Measurements from ENCODE around the gene KIAA1549. TPM values are rescaled to one million over a fixed set of nuclear protein-coding genes. Genes with fewer than 3 reads are reported as not detected.
"Not testable (repeated sequence)": the region's sequence is repeated elsewhere in the genome, so short reads cannot be mapped to it uniquely, and the experiment has no call there.

Gene KIAA1549
- total and polyA plus RNA-seq, 3 experiments from 2014 or later = 1.1 to 1.2 TPM; not detected in 1

GRCh38 chr7:138980563-138981291 lies 462 bp downstream of the KIAA1549 start:
- peaks cover 0 to 4% (median 1%) of the 10 kb centered on the region in 3 donors for H3K36me3 Mint-ChIP-seq
- peak overlapping the region in 4 of 8 donors; percentile 51 to 77 (median 67) for H3K27ac Mint-ChIP-seq

GRCh38 chr7:138979988-138980562 lies 1.1 kb downstream of the KIAA1549 start:
- peaks cover 9 to 18% (median 10%) of the 10 kb centered on the region in 3 donors for H3K4me1 Mint-ChIP-seq
- H3K36me3 Mint-ChIP-seq = peaks cover 0 to 4% (median 1%) of the 10 kb centered on the region in 3 donors
- peak overlapping the region; percentile 78 to 91 (median 89) for H3K4me3 Mint-ChIP-seq
- peaks cover 0 to 2% (median 0%) of the 10 kb centered on the region in 5 donors for H3K9me3 Mint-ChIP-seq
- Histone ChIP-seq H3K36me3 (ENCODE audit: insufficient read depth, low read length) (no peaks in the 10 kb centered on the region), H3K9me3 (ENCODE audit: low read length) (no peaks in the 10 kb centered on the region), H3K27me3 (ENCODE audit: insufficient read depth, low read length, poor library complexity, severe bottlenecking) (peaks cover 26% of the 10 kb centered on the region), H3K4me3 (ENCODE audit: low read length) (peak overlapping the region; percentile 48), H3K4me1 (ENCODE audit: insufficient read depth, low read length) (peaks cover 5% of the 10 kb centered on the region), H3K27ac (ENCODE audit: low read depth, low read length) (no peak overlapping the region)
- H3K27ac Mint-ChIP-seq = peak overlapping the region in 1 of 8 donors; percentile 1
- CTCF ChIA-PET = interaction anchor here (2.6 kb wide), 1 partner anchor 94 kb away, joined by 12 read pairs; no protein-coding TSS in a partner anchor
- DNase-seq = no peak
- H3K27me3 Mint-ChIP-seq = peaks cover 53% of the 10 kb centered on the region in 2 donors
- POLR2A ChIA-PET = interaction anchor here (0.6 kb wide), 1 partner anchor 36 kb away, joined by 3 read pairs; no protein-coding TSS in a partner anchor

More at GRCh38 chr7:138980563-138981291, 462 bp downstream of the KIAA1549 start:
- ChIA-PET POLR2A (no interaction called here), CTCF (interaction anchor here (2.6 kb wide), 1 partner anchor 94 kb away, joined by 12 read pairs; no protein-coding TSS in a partner anchor)
- Histone ChIP-seq H3K4me1 (ENCODE audit: insufficient read depth, low read length) (peaks cover 5% of the 10 kb centered on the region), H3K27ac (ENCODE audit: low read depth, low read length) (no peak overlapping the region), H3K36me3 (ENCODE audit: insufficient read depth, low read length) (no peaks in the 10 kb centered on the region), H3K9me3 (ENCODE audit: low read length) (no peaks in the 10 kb centered on the region), H3K27me3 (ENCODE audit: insufficient read depth, low read length, poor library complexity, severe bottlenecking) (peaks cover 26% of the 10 kb centered on the region), H3K4me3 (ENCODE audit: low read length) (peak overlapping the region; percentile 48)
- Mint-ChIP-seq H3K4me1 (peaks cover 9 to 18% (median 10%) of the 10 kb centered on the region in 3 donors), H3K4me3 (peak overlapping the region; percentile 78 to 91 (median 89)), H3K27me3 (peaks cover 49 to 52% of the 10 kb centered on the region in 2 donors), H3K9me3 (peaks cover 0 to 2% (median 0%) of the 10 kb centered on the region in 5 donors)
- peak in 1 of 5 donors; percentile 5 for DNase-seq

GRCh38 chr7:138979226-138979979 lies 1.8 kb downstream of the KIAA1549 start:
- ChIA-PET POLR2A (interaction anchor here (0.6 kb wide), 1 partner anchor 36 kb away, joined by 3 read pairs; no protein-coding TSS in a partner anchor), CTCF (interaction anchor here (2.6 kb wide), 1 partner anchor 93 kb away, joined by 12 read pairs; no protein-coding TSS in a partner anchor)
- Histone ChIP-seq H3K36me3 (ENCODE audit: insufficient read depth, low read length) (no peaks in the 10 kb centered on the region), H3K4me1 (ENCODE audit: insufficient read depth, low read length) (peaks cover 5% of the 10 kb centered on the region), H3K27ac (ENCODE audit: low read depth, low read length) (no peak overlapping the region), H3K4me3 (ENCODE audit: low read length) (no peak overlapping the region), H3K9me3 (ENCODE audit: low read length) (no peaks in the 10 kb centered on the region), H3K27me3 (ENCODE audit: insufficient read depth, low read length, poor library complexity, severe bottlenecking) (peaks cover 26% of the 10 kb centered on the region)
- Mint-ChIP-seq H3K27me3 (peaks cover 53 to 57% of the 10 kb centered on the region in 2 donors), H3K4me1 (peaks cover 9 to 18% (median 10%) of the 10 kb centered on the region in 3 donors), H3K27ac (no peak overlapping the region), H3K4me3 (peak overlapping the region in 5 of 7 donors; percentile 23 to 78 (median 33)), H3K9me3 (peaks cover 0 to 2% (median 0%) of the 10 kb centered on the region in 5 donors), H3K36me3 (peaks cover 0 to 4% (median 1%) of the 10 kb centered on the region in 3 donors)
- DNase-seq = peak in 1 of 5 donors; percentile 4

GRCh38 chr7:138978541-138979184 lies 2.5 kb downstream of the KIAA1549 start:
- Mint-ChIP-seq H3K27ac (no peak overlapping the region), H3K9me3 (peaks cover 0 to 2% (median 0%) of the 10 kb centered on the region in 5 donors), H3K36me3 (peaks cover 0 to 4% (median 1%) of the 10 kb centered on the region in 3 donors), H3K4me1 (peaks cover 9 to 18% (median 10%) of the 10 kb centered on the region in 3 donors), H3K27me3 (peaks cover 58 to 62% of the 10 kb centered on the region in 2 donors), H3K4me3 (peak overlapping the region in 2 of 7 donors; percentile 44 to 78)
- ChIA-PET POLR2A (no interaction called here), CTCF (interaction anchor here (1.0 kb wide), 1 partner anchor 93 kb away, joined by 4 read pairs; no protein-coding TSS in a partner anchor)
- H3K4me3 ChIP-seq (ENCODE audit: low read length) = no peak overlapping the region
- no peaks in the 10 kb centered on the region for H3K36me3 ChIP-seq (ENCODE audit: insufficient read depth, low read length)
- DNase-seq = no peak
- no peak overlapping the region for H3K27ac ChIP-seq (ENCODE audit: low read depth, low read length)
- H3K9me3 ChIP-seq (ENCODE audit: low read length) = no peaks in the 10 kb centered on the region
- H3K27me3 ChIP-seq (ENCODE audit: insufficient read depth, low read length, poor library complexity, severe bottlenecking) = peaks cover 26% of the 10 kb centered on the region
- peaks cover 5% of the 10 kb centered on the region for H3K4me1 ChIP-seq (ENCODE audit: insufficient read depth, low read length)

DNA sequence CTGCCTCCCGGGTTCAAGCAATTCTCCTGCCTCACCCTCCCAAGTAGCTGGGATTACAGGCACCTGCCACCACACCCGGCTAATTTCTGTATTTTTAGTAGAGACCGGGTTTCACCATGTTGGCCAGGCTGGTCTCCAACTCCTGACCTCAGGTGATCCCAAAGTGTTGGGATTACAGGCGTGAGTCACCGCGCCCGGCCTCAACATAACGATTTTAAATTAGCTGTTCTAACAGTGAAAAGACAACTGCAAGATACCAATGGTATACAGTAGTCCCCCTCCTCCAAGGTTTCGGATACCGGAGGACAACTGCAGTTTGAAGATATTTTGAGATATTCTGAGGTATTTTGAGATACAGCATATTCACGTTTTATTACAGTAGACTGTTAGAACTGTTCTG lies 5.0 kb downstream of the KIAA1549 start:
- peaks cover 26% of the 10 kb centered on the region for H3K27me3 ChIP-seq (ENCODE audit: insufficient read depth, low read length, poor library complexity, severe bottlenecking)
- DNase-seq; H3K36me3 ChIP-seq (ENCODE audit: insufficient read depth, low read length); POLR2A ChIA-PET; H3K4me3 ChIP-seq (ENCODE audit: low read length); H3K4me1 Mint-ChIP-seq; H3K27ac ChIP-seq (ENCODE audit: low read depth, low read length); H3K27ac Mint-ChIP-seq; H3K36me3 Mint-ChIP-seq; H3K9me3 ChIP-seq (ENCODE audit: low read length); H3K4me3 Mint-ChIP-seq; H3K9me3 Mint-ChIP-seq; H3K4me1 ChIP-seq (ENCODE audit: insufficient read depth, low read length): not testable (repeated sequence)
- CTCF ChIA-PET = interaction anchor here (1.3 kb wide), 1 partner anchor 41 kb away, joined by 4 read pairs; no protein-coding TSS in a partner anchor
- H3K27me3 Mint-ChIP-seq = peaks cover 51 to 61% of the 10 kb centered on the region in 2 donors

DNA sequence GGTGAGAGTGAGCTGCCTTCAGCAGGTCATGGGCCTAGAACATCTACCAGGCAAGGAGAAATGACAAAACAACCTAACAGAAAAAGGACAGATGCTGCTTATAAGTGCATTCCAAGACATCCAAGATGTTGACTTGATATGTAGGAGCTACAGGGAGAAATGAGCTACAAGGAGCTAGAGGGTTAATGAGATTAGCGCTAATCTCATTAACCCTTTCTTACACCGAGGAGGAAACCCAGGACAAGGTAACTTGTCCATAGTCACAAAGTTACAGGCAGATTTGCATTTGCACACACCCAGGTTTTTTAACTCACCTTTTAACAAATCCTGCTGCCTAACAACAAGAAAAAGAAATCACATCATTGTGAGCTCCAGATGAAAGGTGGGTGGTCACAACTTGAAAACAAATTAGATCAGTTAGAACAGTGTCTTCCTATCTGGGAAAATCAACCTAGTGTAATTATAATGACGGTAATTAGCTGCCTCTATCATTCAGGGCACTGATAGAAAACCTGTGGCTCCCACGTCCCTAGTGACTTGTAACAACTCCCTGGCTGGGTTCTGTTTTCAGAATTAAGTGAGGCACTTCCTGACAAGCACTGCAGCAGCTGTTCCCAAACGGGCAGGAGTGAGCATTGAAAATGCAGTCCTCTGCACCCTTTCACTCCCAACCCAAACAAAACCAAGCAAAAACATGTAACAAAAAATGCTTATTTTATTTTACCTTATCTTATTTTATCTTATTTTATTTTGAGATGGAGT lies 5.7 kb downstream of the KIAA1549 start:
- Mint-ChIP-seq H3K9me3 (peaks cover 0 to 2% (median 0%) of the 10 kb centered on the region in 5 donors), H3K27me3 (peaks cover 49 to 57% of the 10 kb centered on the region in 2 donors)
- POLR2A ChIA-PET = no interaction called here

More for the DNA sequence above, 5.7 kb downstream of the KIAA1549 start:
- H3K4me1 Mint-ChIP-seq = peaks cover 5 to 7% (median 6%) of the 10 kb centered on the region in 3 donors
- H3K36me3 Mint-ChIP-seq = peaks cover 0 to 1% (median 0%) of the 10 kb centered on the region in 3 donors
- CTCF ChIA-PET = interaction anchor here (1.3 kb wide), 1 partner anchor 42 kb away, joined by 4 read pairs; no protein-coding TSS in a partner anchor
- no peak overlapping the region for H3K4me3 Mint-ChIP-seq
- no peak overlapping the region for H3K27ac ChIP-seq (ENCODE audit: low read depth, low read length)
- H3K27ac Mint-ChIP-seq = no peak overlapping the region
- no peak overlapping the region for H3K4me3 ChIP-seq (ENCODE audit: low read length)
- H3K27me3 ChIP-seq (ENCODE audit: insufficient read depth, low read length, poor library complexity, severe bottlenecking) = peaks cover 23% of the 10 kb centered on the region
- H3K4me1 ChIP-seq (ENCODE audit: insufficient read depth, low read length) = peaks cover 3% of the 10 kb centered on the region
- H3K36me3 ChIP-seq (ENCODE audit: insufficient read depth, low read length) = no peaks in the 10 kb centered on the region
- no peaks in the 10 kb centered on the region for H3K9me3 ChIP-seq (ENCODE audit: low read length)
- no peak for DNase-seq

All from CD8-positive, alpha-beta memory T cell (primary cell).